ENCODE results near the gene LINGO3.

- TF ChIP-seq CTCF (IDR thresholded peaks at IDR 0.05 in 8 of 11, conservative IDR thresholded peaks at IDR 0.05 in 3 of 11) (no peak), POLR2A (IDR thresholded peaks at IDR 0.05) (no peak)
Measured at GRCh38 chr19:2345794-2346663, 38.1 kb upstream of the LINGO3 start.

Measured in spleen (tissue), 7 donors.